Measurements from ENCODE around the gene DOCK6. TPM values are rescaled to one million over a fixed set of nuclear protein-coding genes. Genes with fewer than 3 reads are reported as not detected.

DOCK6 gene
- total RNA-seq, 1 experiment from 2014 or later, result 19.4 TPM

- DNase-seq (ENCODE audit: low read depth, low spot score), result no peak
- intact Hi-C loops (cut with micrococcal nuclease; ENCODE audit: unreplicated experiment) (no loop called here), in situ Hi-C loops (cut with HindIII; ENCODE audit: low pct_unique_long_range_greater_than_20kb, low sequenced_read_pairs) (no loop called here)
- Histone ChIP-seq H3K27me3 (ENCODE audit: control insufficient read depth, insufficient read depth, low read length) (no peaks in the 10 kb centered on the region), H3K9me3 (ENCODE audit: control insufficient read depth, insufficient read depth, low read depth, low read length) (no peaks in the 10 kb centered on the region), H3K27ac (ENCODE audit: low read length) (no peak overlapping the region), H3K4me1 (ENCODE audit: control insufficient read depth, insufficient read depth, low read length) (no peaks in the 10 kb centered on the region), H3K36me3 (ENCODE audit: control insufficient read depth, insufficient read depth, low read length) (no peaks in the 10 kb centered on the region), H3K4me3 (ENCODE audit: low read depth in 2 of 2, low read length in 2 of 2) (no peak overlapping the region)
- TF ChIP-seq REST (IDR thresholded peaks at IDR 0.05; ENCODE audit: insufficient read depth in 1 of 2, low read depth in 2 of 2, low read length in 1 of 2), result no peak
- no peak for TF ChIP-seq CTCF (IDR thresholded peaks at IDR 0.05)
- no peak for TF ChIP-seq TCF7L2 (IDR thresholded peaks at IDR 0.05; ENCODE audit: low read depth, low read length)
- no peak for TF ChIP-seq SIN3A (IDR thresholded peaks at IDR 0.05; ENCODE audit: borderline replicate concordance, insufficient read depth, low read depth, low read length)
- TF ChIP-seq POLR2AphosphoS5 (IDR thresholded peaks at IDR 0.05; ENCODE audit: low read depth, low read length), result no peak
- CTCF ChIA-PET, result interaction anchor here (0.5 to 0.6 kb wide), 2 partner anchors 8 to 48 kb away, joined by 3 to 5 read pairs; no protein-coding TSS in a partner anchor
- POLR2A ChIA-PET, result no interaction called here
- no TSS peak for BruUV-seq (replicated peaks)
- ATAC-seq, result no peak
These were observed 11.1 kb downstream of the DOCK6 start for GRCh38 chr19:11251217-11251616.

- ChIA-PET CTCF (no interaction called here), POLR2A (no interaction called here)
- Histone ChIP-seq H3K4me3 (ENCODE audit: low read depth in 2 of 2, low read length in 2 of 2) (no peak overlapping the region), H3K27ac (ENCODE audit: low read length) (no peak overlapping the region), H3K9me3 (ENCODE audit: control insufficient read depth, insufficient read depth, low read depth, low read length) (no peaks in the 10 kb centered on the region), H3K36me3 (ENCODE audit: control insufficient read depth, insufficient read depth, low read length) (no peaks in the 10 kb centered on the region), H3K27me3 (ENCODE audit: control insufficient read depth, insufficient read depth, low read length) (no peaks in the 10 kb centered on the region), H3K4me1 (ENCODE audit: control insufficient read depth, insufficient read depth, low read length) (no peaks in the 10 kb centered on the region)
- TF ChIP-seq POLR2AphosphoS5 (IDR thresholded peaks at IDR 0.05; ENCODE audit: low read depth, low read length), result no peak
- TF ChIP-seq REST (IDR thresholded peaks at IDR 0.05; ENCODE audit: insufficient read depth in 1 of 2, low read depth in 2 of 2, low read length in 1 of 2), result no peak
- TF ChIP-seq CTCF (IDR thresholded peaks at IDR 0.05), result no peak
- no peak for TF ChIP-seq TCF7L2 (IDR thresholded peaks at IDR 0.05; ENCODE audit: low read depth, low read length)
- TF ChIP-seq SIN3A (IDR thresholded peaks at IDR 0.05; ENCODE audit: borderline replicate concordance, insufficient read depth, low read depth, low read length), result no peak
- no peak for DNase-seq (ENCODE audit: low read depth, low spot score)
- no TSS peak for BruUV-seq (replicated peaks)
- intact Hi-C loops (cut with micrococcal nuclease; ENCODE audit: unreplicated experiment), result no loop called here
- in situ Hi-C loops (cut with HindIII; ENCODE audit: low pct_unique_long_range_greater_than_20kb, low sequenced_read_pairs), result no loop called here
- no peak for ATAC-seq
These were observed 13.5 kb downstream of the DOCK6 start for GRCh38 chr19:11248852-11249251.
